ENCODE data around the gene MCHR2. TPM values are rescaled to one million over a fixed set of nuclear protein-coding genes. Genes with fewer than 3 reads are reported as not detected.

Gene MCHR2
- polyA plus RNA-seq, 1 of the 3 experiments (the other 2 are of a cell fraction) = not detected

- TF ChIP-seq, protein P1, sequence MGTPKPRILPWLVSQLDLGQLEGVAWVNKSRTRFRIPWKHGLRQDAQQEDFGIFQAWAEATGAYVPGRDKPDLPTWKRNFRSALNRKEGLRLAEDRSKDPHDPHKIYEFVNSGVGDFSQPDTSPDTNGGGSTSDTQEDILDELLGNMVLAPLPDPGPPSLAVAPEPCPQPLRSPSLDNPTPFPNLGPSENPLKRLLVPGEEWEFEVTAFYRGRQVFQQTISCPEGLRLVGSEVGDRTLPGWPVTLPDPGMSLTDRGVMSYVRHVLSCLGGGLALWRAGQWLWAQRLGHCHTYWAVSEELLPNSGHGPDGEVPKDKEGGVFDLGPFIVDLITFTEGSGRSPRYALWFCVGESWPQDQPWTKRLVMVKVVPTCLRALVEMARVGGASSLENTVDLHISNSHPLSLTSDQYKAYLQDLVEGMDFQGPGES (IDR thresholded peaks at IDR 0.05; ENCODE audit: low read depth, low read length) = no peak
- peak; percentile 86 for TF ChIP-seq JUND (IDR thresholded peaks at IDR 0.05)
- TF ChIP-seq NFIC (IDR thresholded peaks at IDR 0.05; ENCODE audit: borderline replicate concordance) = no peak
- no peak for TF ChIP-seq GATA2 (CRISPR knock-in tag; IDR thresholded peaks at IDR 0.05)
- no peak for TF ChIP-seq CHD2 (IDR thresholded peaks at IDR 0.05; ENCODE audit: low read length, partially characterized antibody)
These were observed 60.9 kb downstream of the MCHR2 start (continued) for GRCh38 chr6:99933129-99933528.

DNA sequence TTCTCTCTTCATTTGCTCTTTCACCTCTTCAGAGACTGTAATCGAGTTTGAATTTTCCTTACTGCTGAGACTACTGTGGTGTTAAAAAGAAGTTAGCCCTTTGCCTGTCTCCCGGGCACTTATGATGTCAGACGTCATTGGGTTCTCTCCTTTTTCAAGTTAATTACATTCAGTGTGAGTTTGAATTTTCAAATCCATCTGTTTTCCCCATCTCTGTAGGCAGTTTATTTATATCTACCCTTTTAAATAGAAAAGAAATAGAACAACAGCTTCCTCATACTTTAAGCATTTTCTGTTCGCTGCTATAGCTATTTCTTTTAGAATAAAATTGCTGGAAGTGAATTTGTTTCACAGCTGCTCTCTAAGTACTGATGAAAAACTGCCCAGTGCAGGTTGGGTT is 81.4 kb downstream of the MCHR2 start:
- no peak overlapping the region for H3K4me3 ChIP-seq (ENCODE audit: low read depth in 2 of 2, low read length in 1 of 2)
- no peaks in the 10 kb centered on the region for H3K9me2 ChIP-seq
- H4K20me1 ChIP-seq (ENCODE audit: insufficient read depth) = no peaks in the 10 kb centered on the region
- H3F3A ChIP-seq (replicated peaks; ENCODE audit: insufficient read depth) = no peaks in the 10 kb centered on the region
- no peak overlapping the region for H3K4me2 ChIP-seq
- H3K27me3 ChIP-seq (ENCODE audit: insufficient read depth) = peaks cover 13% of the 10 kb centered on the region; the same call in 1 of the 2 replicates
- no peak for TF ChIP-seq MEF2A (IDR thresholded peaks at IDR 0.05; ENCODE audit: borderline replicate concordance, low read depth)
- TF ChIP-seq USF1 (IDR thresholded peaks at IDR 0.05; ENCODE audit: borderline replicate concordance, low read depth) = no peak
- TF ChIP-seq TCF12 (IDR thresholded peaks at IDR 0.05) = no peak
- no peak for TF ChIP-seq EP300 (IDR thresholded peaks at IDR 0.05; ENCODE audit: borderline replicate concordance in 1 of 2, low read depth in 1 of 2, low read length in 1 of 2)
- TF ChIP-seq ELF1 (IDR thresholded peaks at IDR 0.05) = no peak
- TF ChIP-seq RXRA (IDR thresholded peaks at IDR 0.05; ENCODE audit: borderline replicate concordance, low read depth) = no peak
- TF ChIP-seq USF2 (IDR thresholded peaks at IDR 0.05; ENCODE audit: borderline replicate concordance, low read depth, low read length) = no peak
- no peak for TF ChIP-seq CTCF (IDR thresholded peaks at IDR 0.05)
- TF ChIP-seq YY1 (IDR thresholded peaks at IDR 0.05; ENCODE audit: low read depth) = no peak
- no peak for TF ChIP-seq GATA2 (CRISPR knock-in tag; IDR thresholded peaks at IDR 0.05)
- TF ChIP-seq MXI1 (IDR thresholded peaks at IDR 0.05; ENCODE audit: low read depth, low read length) = no peak
- TF ChIP-seq POLR2AphosphoS5 (IDR thresholded peaks at IDR 0.05; ENCODE audit: low read depth, low read length) = no peak
- TF ChIP-seq FOXJ3 (CRISPR knock-in tag; IDR thresholded peaks at IDR 0.05) = no peak
- TF ChIP-seq, protein P2, sequence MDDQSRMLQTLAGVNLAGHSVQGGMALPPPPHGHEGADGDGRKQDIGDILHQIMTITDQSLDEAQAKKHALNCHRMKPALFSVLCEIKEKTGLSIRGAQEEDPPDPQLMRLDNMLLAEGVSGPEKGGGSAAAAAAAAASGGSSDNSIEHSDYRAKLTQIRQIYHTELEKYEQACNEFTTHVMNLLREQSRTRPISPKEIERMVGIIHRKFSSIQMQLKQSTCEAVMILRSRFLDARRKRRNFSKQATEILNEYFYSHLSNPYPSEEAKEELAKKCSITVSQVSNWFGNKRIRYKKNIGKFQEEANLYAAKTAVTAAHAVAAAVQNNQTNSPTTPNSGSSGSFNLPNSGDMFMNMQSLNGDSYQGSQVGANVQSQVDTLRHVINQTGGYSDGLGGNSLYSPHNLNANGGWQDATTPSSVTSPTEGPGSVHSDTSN (IDR thresholded peaks at IDR 0.05) = no peak
- no peak for TF ChIP-seq NFIC (IDR thresholded peaks at IDR 0.05; ENCODE audit: borderline replicate concordance)
- no peak for TF ChIP-seq SMC3 (IDR thresholded peaks at IDR 0.05; ENCODE audit: low read depth, low read length)
- H3K9ac ChIP-seq = no peak overlapping the region
- no peaks in the 10 kb centered on the region for H3K79me2 ChIP-seq (ENCODE audit: insufficient read depth)
- CTCF ChIA-PET = no interaction called here
- no peaks in the 10 kb centered on the region for H3K9me3 ChIP-seq
- no peak overlapping the region for H3K27ac ChIP-seq (ENCODE audit: low read depth in 2 of 2, low read length in 1 of 2)
- no peak overlapping the region for H2AFZ ChIP-seq (ENCODE audit: low read depth)
- no peak for DNase-seq
- 4% methylated on average over 4 of the region's 4 CpGs for WGBS (ENCODE audit: low lambda C conversion rate)
- POLR2A ChIA-PET = no interaction called here
- no peaks in the 10 kb centered on the region for H3K36me3 ChIP-seq (replicated peaks in 1 of 2; ENCODE audit: control insufficient read depth in 1 of 2, insufficient read depth in 2 of 2, low read length in 1 of 2)
- no peaks in the 10 kb centered on the region for H3K4me1 ChIP-seq (ENCODE audit: control insufficient read depth in 1 of 2, insufficient read depth in 2 of 2, low read depth in 1 of 2, low read length in 1 of 2)
